Mucosa of gallbladder (tissue), 1 donor: ENCODE measurements around the gene FBXO46. TPM values are rescaled to one million over a fixed set of nuclear protein-coding genes. Genes with fewer than 3 reads are reported as not detected.
"Not testable (repeated sequence)": the region's sequence is repeated elsewhere in the genome, so short reads cannot be mapped to it uniquely, and the experiment has no call there.

ENCODE experiments used
- DNase-seq: peaks from one replicate; pipeline ENCODE4 v3.0.0-alpha.2; 2020; ENCODE audit warnings: low spot score
- total RNA-seq: library from RNA; stranded (reverse); gene quantifications from one replicate; pipeline ENCODE4 v1.2.1, GENCODE V29; 2021
- donor health status: DM: no; HTN: no; CAD: no.

Gene FBXO46
- total RNA-seq, 1 donor from 2014 or later, result 22.0 TPM

GRCh38 chr19:45687599-45687998 lies 43.1 kb downstream of the FBXO46 start:
- DNase-seq, result no peak

GRCh38 chr19:45685045-45685444 lies 45.7 kb downstream of the FBXO46 start:
- not testable (repeated sequence) for DNase-seq

- DNase-seq, result no peak
These were observed 47.8 kb downstream of the FBXO46 start for GRCh38 chr19:45682908-45683307.

GRCh38 chr19:45682117-45682516 lies 48.6 kb downstream of the FBXO46 start:
- DNase-seq, result no peak

GRCh38 chr19:45681391-45682015 lies 49.2 kb downstream of the FBXO46 start:
- DNase-seq, result peak; percentile 91

- peak; percentile 95 for DNase-seq
These were observed 53.1 kb downstream of the FBXO46 start for GRCh38 chr19:45677351-45678230.

GRCh38 chr19:45676851-45677263 lies 53.8 kb downstream of the FBXO46 start:
- no peak for DNase-seq

- DNase-seq, result no peak
These were observed 55.8 kb downstream of the FBXO46 start for GRCh38 chr19:45674946-45675345.

GRCh38 chr19:45670670-45671453 lies 59.8 kb downstream of the FBXO46 start:
- DNase-seq, result peak; percentile 88

- DNase-seq, result no peak
These were observed 62.3 kb downstream of the FBXO46 start for GRCh38 chr19:45668342-45668871.

- peak; percentile 37 for DNase-seq
These were observed 62.9 kb downstream of the FBXO46 start, which contains the start of gene GIPR for GRCh38 chr19:45667620-45668341. Gene GIPR (plus strand): TSS chr19:45668221. CDS start chr19:45669521, 1,300 bp downstream.

- DNase-seq, result no peak
These were observed 66.1 kb downstream of the FBXO46 start for GRCh38 chr19:45664575-45664974.

- no peak for DNase-seq
These were observed 66.9 kb downstream of the FBXO46 start for GRCh38 chr19:45663800-45664199.

- no peak for DNase-seq
These were observed 70.1 kb downstream of the FBXO46 start for GRCh38 chr19:45660636-45661035.

Other genes starting within 250 kb of the FBXO46 start
- gene RTN2, start 233.8 kb downstream of the FBXO46 start, total RNA-seq, result 10.7 TPM
- 2.2 TPM for gene PPM1N, start 232.5 kb downstream of the FBXO46 start, total RNA-seq
- gene VASP, start 223.4 kb downstream of the FBXO46 start, total RNA-seq, result 137 TPM
- 11.5 TPM for gene OPA3, start 146.1 kb downstream of the FBXO46 start, total RNA-seq
- gene GPR4, start 128.7 kb downstream of the FBXO46 start, total RNA-seq, result 2.2 TPM
- gene EML2, start 91.5 kb downstream of the FBXO46 start, total RNA-seq, result 68.4 TPM
- 10.3 TPM for gene GIPR, start 62.7 kb downstream of the FBXO46 start, total RNA-seq
- 269 TPM for gene SNRPD2, start 38.9 kb downstream of the FBXO46 start, total RNA-seq
- gene QPCTL, start 38.2 kb downstream of the FBXO46 start, total RNA-seq, result 8.0 TPM
- not detected for gene MEIOSIN, start 2.5 kb upstream of the FBXO46 start, total RNA-seq
- 29.6 TPM for gene SIX5, start 38.4 kb upstream of the FBXO46 start, total RNA-seq
- 163 TPM for gene DMPK, start 51.6 kb upstream of the FBXO46 start, total RNA-seq
- gene DMWD, start 61.9 kb upstream of the FBXO46 start, total RNA-seq, result 66.0 TPM
- gene RSPH6A, start 84.4 kb upstream of the FBXO46 start, total RNA-seq, result 0.09 TPM
- gene SYMPK, start 132.3 kb upstream of the FBXO46 start, total RNA-seq, result 72.6 TPM
- gene FOXA3, start 133.4 kb upstream of the FBXO46 start, total RNA-seq, result 10.1 TPM
- gene IRF2BP1, start 155.2 kb upstream of the FBXO46 start, total RNA-seq, result 44.4 TPM
- gene MYPOP, start 171.7 kb upstream of the FBXO46 start, total RNA-seq, result 13.0 TPM
- gene NANOS2, start 183.9 kb upstream of the FBXO46 start, total RNA-seq, result not detected
- 3.1 TPM for gene NOVA2, start 243.0 kb upstream of the FBXO46 start, total RNA-seq